HG03457 (cell line): ENCODE measurements around the gene MMUT.
"Not testable (repeated sequence)": the region's sequence is repeated elsewhere in the genome, so short reads cannot be mapped to it uniquely, and the experiment has no call there.

ENCODE experiments used
- ATAC-seq: cut with Tn5 transposase; IDR thresholded peaks from one replicate; pipeline ENCODE4 v1.9.1; 2021; ENCODE audit warnings: moderate number of reproducible peaks; ENCODE audit not compliant: unreplicated experiment

MMUT gene

GRCh38 chr6:49462927-49463611 is at the start of gene MMUT, which contains the start of gene CENPQ:
MMUT (minus strand) TSS chr6:49463253; CDS start chr6:49459466, 3,787 bp downstream.
CENPQ (plus strand) TSS chr6:49463370; CDS start chr6:49470177, 6,807 bp downstream.
- peak; percentile 97 for ATAC-seq

- no peak for ATAC-seq
These were observed 46.3 kb upstream of the MMUT start for GRCh38 chr6:49509342-49509741.

- no peak for ATAC-seq
These were observed 43.6 kb upstream of the MMUT start for GRCh38 chr6:49506569-49507111.

- no peak for ATAC-seq
These were observed 41.6 kb upstream of the MMUT start for GRCh38 chr6:49504666-49505065.

- ATAC-seq, result no peak
These were observed 36.6 kb upstream of the MMUT start, which contains the start of gene GLYATL3 for GRCh38 chr6:49499623-49500022. GLYATL3 (plus strand) TSS chr6:49499923; CDS start chr6:49511991, 12,068 bp downstream.

- no peak for ATAC-seq
These were observed 36.1 kb upstream of the MMUT start for GRCh38 chr6:49499126-49499525.

- no peak for ATAC-seq
These were observed 34.3 kb upstream of the MMUT start for GRCh38 chr6:49497304-49497703.

- no peak for ATAC-seq
These were observed 27.6 kb upstream of the MMUT start for GRCh38 chr6:49490633-49491032.

GRCh38 chr6:49483380-49483779 is 20.3 kb upstream of the MMUT start:
- ATAC-seq, result not testable (repeated sequence)

- ATAC-seq, result not testable (repeated sequence)
These were observed 18.8 kb upstream of the MMUT start for GRCh38 chr6:49481846-49482245.

- ATAC-seq, result no peak
These were observed 16.4 kb upstream of the MMUT start for GRCh38 chr6:49479308-49479970.

- not testable (repeated sequence) for ATAC-seq
These were observed 13.5 kb upstream of the MMUT start for GRCh38 chr6:49476564-49476963.

- ATAC-seq, result no peak
These were observed 5.0 kb upstream of the MMUT start for GRCh38 chr6:49468042-49468441.

- no peak for ATAC-seq
These were observed 1.6 kb upstream of the MMUT start for GRCh38 chr6:49464691-49465090.

- no peak for ATAC-seq
These were observed 537 bp upstream of the MMUT start for GRCh38 chr6:49463612-49463967.

GRCh38 chr6:49462599-49462926 is 490 bp downstream of the MMUT start:
- ATAC-seq, result no peak

GRCh38 chr6:49462071-49462470 is 982 bp downstream of the MMUT start:
- ATAC-seq, result no peak

GRCh38 chr6:49457771-49458170 is 5.3 kb downstream of the MMUT start:
- ATAC-seq, result no peak

GRCh38 chr6:49454787-49455709 is 8.0 kb downstream of the MMUT start:
- no peak for ATAC-seq

GRCh38 chr6:49453221-49453620 is 9.8 kb downstream of the MMUT start:
- ATAC-seq, result no peak

- no peak for ATAC-seq
These were observed 32.2 kb downstream of the MMUT start for GRCh38 chr6:49430866-49431265.
